Germinal center (tissue), 1 donor: Measurements from ENCODE around the gene TAF11.
"Not testable (repeated sequence)": the region's sequence is repeated elsewhere in the genome, so short reads cannot be mapped to it uniquely, and the experiment has no call there.

Source experiments
- DNase-seq: peaks from one replicate; pipeline ENCODE4 v3.0.0; 2012; ENCODE audit warnings: mixed read lengths, low spot score

Gene TAF11

GRCh38 chr6:34865107-34865506, 22.7 kb downstream of the TAF11 start:
- no peak for DNase-seq

GRCh38 chr6:34864007-34864406, 23.8 kb downstream of the TAF11 start:
- DNase-seq = no peak

GRCh38 chr6:34860776-34861175, 27.1 kb downstream of the TAF11 start:
- no peak for DNase-seq

- no peak for DNase-seq
Measured at GRCh38 chr6:34859951-34860350, 27.9 kb downstream of the TAF11 start.

- DNase-seq = no peak
Measured at GRCh38 chr6:34858681-34859080, 29.2 kb downstream of the TAF11 start.

GRCh38 chr6:34855463-34855862, 32.4 kb downstream of the TAF11 start:
- no peak for DNase-seq

GRCh38 chr6:34852406-34853085, 35.3 kb downstream of the TAF11 start:
- DNase-seq = no peak

- DNase-seq = no peak
Measured at GRCh38 chr6:34851361-34851760, 36.5 kb downstream of the TAF11 start.

- not testable (repeated sequence) for DNase-seq
Measured at GRCh38 chr6:34849066-34849465, 38.8 kb downstream of the TAF11 start.

- DNase-seq = no peak
Measured at GRCh38 chr6:34839666-34840352, 48.0 kb downstream of the TAF11 start.

GRCh38 chr6:34837528-34837927, 50.3 kb downstream of the TAF11 start:
- DNase-seq = no peak

GRCh38 chr6:34836451-34836850, 51.4 kb downstream of the TAF11 start:
- DNase-seq = no peak

- DNase-seq = no peak
Measured at GRCh38 chr6:34836008-34836407, 51.8 kb downstream of the TAF11 start.

- DNase-seq = no peak
Measured at GRCh38 chr6:34834789-34835518, 52.9 kb downstream of the TAF11 start.

GRCh38 chr6:34832942-34833341, 54.9 kb downstream of the TAF11 start:
- no peak for DNase-seq

- no peak for DNase-seq
Measured at GRCh38 chr6:34829137-34829536, 58.7 kb downstream of the TAF11 start.
